GM21717 (cell line): Measurements from ENCODE around the gene PTPRA.

Experiments
- ATAC-seq: cut with Tn5 transposase; IDR thresholded peaks from one replicate; pipeline ENCODE4 v1.9.1; 2021; ENCODE audit warnings: mild to moderate bottlenecking, moderate library complexity; ENCODE audit not compliant: unreplicated experiment

PTPRA gene

GRCh38 chr20:2851086-2851485, 22.2 kb upstream of the PTPRA start:
- no peak for ATAC-seq

- no peak for ATAC-seq
Observed at GRCh38 chr20:2858591-2858990, 14.7 kb upstream of the PTPRA start.

GRCh38 chr20:2859330-2860121, 13.8 kb upstream of the PTPRA start:
- ATAC-seq, result no peak

- ATAC-seq, result no peak
Observed at GRCh38 chr20:2864626-2865025, 8.7 kb upstream of the PTPRA start.

GRCh38 chr20:2865101-2865500, 8.2 kb upstream of the PTPRA start:
- ATAC-seq, result no peak

- ATAC-seq, result no peak
Observed at GRCh38 chr20:2865630-2866029, 7.7 kb upstream of the PTPRA start.

GRCh38 chr20:2866236-2866635, 7.0 kb upstream of the PTPRA start:
- no peak for ATAC-seq

GRCh38 chr20:2867081-2867864, 6.0 kb upstream of the PTPRA start:
- ATAC-seq, result no peak

- ATAC-seq, result no peak
Observed at GRCh38 chr20:2869381-2869780, 3.9 kb upstream of the PTPRA start.

GRCh38 chr20:2871111-2871465, 2.2 kb upstream of the PTPRA start:
- no peak for ATAC-seq

- ATAC-seq, result no peak
Observed at GRCh38 chr20:2871661-2872458, 1.4 kb upstream of the PTPRA start.

GRCh38 chr20:2872459-2873009, 747 bp upstream of the PTPRA start:
- ATAC-seq, result peak; percentile 28

GRCh38 chr20:2873747-2874041, 413 bp downstream of the PTPRA start:
- peak; percentile 39 for ATAC-seq

GRCh38 chr20:2874456-2874855, 1.2 kb downstream of the PTPRA start:
- no peak for ATAC-seq

GRCh38 chr20:2875690-2876203, 2.5 kb downstream of the PTPRA start:
- no peak for ATAC-seq

- no peak for ATAC-seq
Observed at GRCh38 chr20:2878515-2878914, 5.2 kb downstream of the PTPRA start.

GRCh38 chr20:2879146-2879545, 5.9 kb downstream of the PTPRA start:
- no peak for ATAC-seq

- ATAC-seq, result no peak
Observed at GRCh38 chr20:2880650-2881049, 7.4 kb downstream of the PTPRA start.

GRCh38 chr20:2883726-2884637, 10.7 kb downstream of the PTPRA start:
- no peak for ATAC-seq

- ATAC-seq, result no peak
Observed at GRCh38 chr20:2887715-2888114, 14.4 kb downstream of the PTPRA start.
